PC-9 (cell line): Measurements from ENCODE around the gene IDH2.
"Not testable (repeated sequence)": the region's sequence is repeated elsewhere in the genome, so short reads cannot be mapped to it uniquely, and the experiment has no call there.

ENCODE experiments used
- CTCF ChIP-seq: fragments of 200-600 bp; sonication (generic); conservative IDR thresholded peaks from 2 replicates; pipeline ENCODE4 v1.6.1; 2017; ENCODE audit warnings: mixed run types, antibody characterized with exemption, mild to moderate bottlenecking, moderate library complexity
- EZH2 ChIP-seq: fragments of 200-600 bp; sonication (generic); IDR thresholded peaks from 2 replicates; pipeline ENCODE4 v1.8.0; 2017; ENCODE audit warnings: antibody characterized with exemption, low read depth

- TF ChIP-seq CTCF, EZH2: not testable (repeated sequence)
Observed at GRCh38 chr15:90139549-90139948, 37.3 kb upstream of the IDH2 start.
